HepG2 (cell line): ENCODE measurements around the gene TRIM8. TPM values are rescaled to one million over a fixed set of nuclear protein-coding genes. Genes with fewer than 3 reads are reported as not detected.

Source experiments
- BRF2 ChIP-seq: sonication (generic); formaldehyde crosslinking; IDR thresholded peaks from 2 replicates; pipeline ENCODE4 v1.8.1; 2022; ENCODE audit warnings: mild to moderate bottlenecking, missing genetic modification reagents
- CEBPZ ChIP-seq: IDR thresholded peaks from 2 replicates; pipeline ENCODE4 v1.6.1; 2012; ENCODE audit warnings: low read length, improper control_type of control experiment
- GABPA ChIP-seq, 2 experiments: IDR thresholded peaks; 2 replicates each; pipeline ENCODE4 v1.6.1; 2011 to 2016; ENCODE audit warnings: low read depth in 2 of 2, low read length in 1 of 2, missing biosample characterization in 1 of 2, missing genetic modification characterization in 1 of 2
- GLI4 ChIP-seq: sonication (generic); formaldehyde crosslinking; IDR thresholded peaks from 2 replicates; pipeline ENCODE4 v1.5.1; 2020; ENCODE audit warnings: missing genetic modification reagents, mild to moderate bottlenecking, moderate library complexity, borderline replicate concordance
- HOXA5 ChIP-seq: sonication (generic); formaldehyde crosslinking; IDR thresholded peaks from 2 replicates; pipeline ENCODE4 v1.4.0; 2020; ENCODE audit warnings: missing genetic modification reagents
- KLF11 ChIP-seq: IDR thresholded peaks from 2 replicates; pipeline ENCODE4 v1.6.1; 2016; ENCODE audit warnings: missing compliant biosample characterization
- MIXL1 ChIP-seq: IDR thresholded peaks from 2 replicates; pipeline ENCODE4 v1.6.1; 2016
- NAIF1 ChIP-seq: sonication (generic); formaldehyde crosslinking; IDR thresholded peaks from 2 replicates; pipeline ENCODE4 v1.5.0; 2020; ENCODE audit warnings: mild to moderate bottlenecking, missing genetic modification reagents, borderline replicate concordance
- SMARCC2 ChIP-seq: fragments of 450-650 bp; IDR thresholded peaks from 2 replicates; pipeline ENCODE4 v1.6.1; 2017; ENCODE audit warnings: antibody characterized with exemption, mild to moderate bottlenecking
- ZBED4 ChIP-seq: sonication (generic); formaldehyde crosslinking; IDR thresholded peaks from 2 replicates; pipeline ENCODE4 v1.4.0; 2020; ENCODE audit warnings: missing genetic modification reagents, borderline replicate concordance
- ZBTB25 ChIP-seq: IDR thresholded peaks from 2 replicates; pipeline ENCODE4 v1.6.1; 2018; ENCODE audit warnings: missing genetic modification reagents
- ZBTB8A ChIP-seq: sonication (generic); formaldehyde crosslinking; IDR thresholded peaks from 2 replicates; pipeline ENCODE4 v1.4.0; 2020; ENCODE audit warnings: mild to moderate bottlenecking, low read depth, missing genetic modification reagents, borderline replicate concordance
- ZNF124 ChIP-seq: sonication (generic); formaldehyde crosslinking; IDR thresholded peaks from 2 replicates; pipeline ENCODE4 v1.4.0; 2020; ENCODE audit warnings: missing genetic modification reagents
- ZSCAN29 ChIP-seq: sonication (generic); formaldehyde crosslinking; conservative IDR thresholded peaks from 2 replicates; pipeline ENCODE4 v1.4.0; 2020; ENCODE audit warnings: mild to moderate bottlenecking, missing genetic modification reagents
- polyA plus RNA-seq, 8 experiments: library from polyadenylated mRNA; depleted of rRNA in 3 of 8; stranded (reverse) in 7 of 8; unstranded in 1 of 8; fragments of >200 nt; fragmentation: Illumina TruSeq in 4 of 8; extraction: Trizol in 4 of 8; gene quantifications; 2 replicates each; pipeline versions ENCODE4 v1.2.1 to v1.2.3, GENCODE V29; 2011 to 2016; ENCODE audit warnings: low read depth in 4 of 8, missing spikeins in 1 of 8, mixed read lengths in 1 of 8; ENCODE audit not compliant: insufficient read depth in 1 of 8
- total RNA-seq, 5 experiments: library from RNA; depleted of rRNA; stranded (reverse); fragments of >200 nt; fragmentation: Illumina TruSeq; extraction: Trizol; gene quantifications; 2 replicates each; pipeline ENCODE4 v1.2.3, GENCODE V29; 2016; ENCODE audit warnings: low read depth in 1 of 5

TRIM8 gene
- total and polyA plus RNA-seq, 2 of the 13 experiments (the other 11 are each of a cell fraction or from before 2014, with no cell fraction given), result 38.9 to 66.5 TPM

- TF ChIP-seq MIXL1 (no peak), ZNF124 (CRISPR knock-in tag) (no peak), ZSCAN29 (CRISPR knock-in tag) (0 out of 2 replicates have a peak, but pooled peaks have one; percentile 35), BRF2 (no peak), GLI4 (CRISPR knock-in tag) (no peak), GABPA (IDR thresholded peaks at IDR 0.05; ENCODE audit: low read depth, low read length) (no peak), GABPA (CRISPR knock-in tag; IDR thresholded peaks at IDR 0.05; ENCODE audit: low read depth) (no peak), KLF11 (CRISPR knock-in tag) (no peak), HOXA5 (CRISPR knock-in tag) (no peak), ZBTB8A (no peak), CEBPZ (no peak), SMARCC2 (no peak), ZBTB25 (CRISPR knock-in tag) (no peak), ZBED4 (CRISPR knock-in tag) (no peak), NAIF1 (CRISPR knock-in tag) (no peak)
Measured at GRCh38 chr10:102669206-102670064, 25.2 kb downstream of the TRIM8 start (continued).
